EH (cell line): ENCODE results near the gene SUGT1.
"Not testable (repeated sequence)": the region's sequence is repeated elsewhere in the genome, so short reads cannot be mapped to it uniquely, and the experiment has no call there.

Experiments used
- DNase-seq: peaks from one replicate; pipeline ENCODE4 v3.0.0-alpha.2; 2015; ENCODE audit warnings: low read depth

SUGT1 gene

GRCh38 chr13:52669677-52670076 lies 17.0 kb downstream of the SUGT1 start:
- no peak for DNase-seq

- DNase-seq: no peak
Observed at GRCh38 chr13:52670726-52671125, 18.1 kb downstream of the SUGT1 start.

GRCh38 chr13:52673465-52673864 lies 20.8 kb downstream of the SUGT1 start:
- no peak for DNase-seq

- no peak for DNase-seq
Observed at GRCh38 chr13:52677823-52678222, 25.2 kb downstream of the SUGT1 start.

GRCh38 chr13:52685806-52686205 lies 33.2 kb downstream of the SUGT1 start:
- peak; percentile 6 for DNase-seq

GRCh38 chr13:52686376-52686775 lies 33.7 kb downstream of the SUGT1 start:
- DNase-seq: peak; percentile 30

GRCh38 chr13:52695856-52696255 lies 43.2 kb downstream of the SUGT1 start:
- DNase-seq: peak; percentile 25

- no peak for DNase-seq
Observed at GRCh38 chr13:52696566-52696965, 43.9 kb downstream of the SUGT1 start.

- no peak for DNase-seq
Observed at GRCh38 chr13:52701728-52702465, 49.3 kb downstream of the SUGT1 start.

- DNase-seq: no peak
Observed at GRCh38 chr13:52703482-52703881, 50.8 kb downstream of the SUGT1 start.

- DNase-seq: no peak
Observed at GRCh38 chr13:52706081-52706480, 53.4 kb downstream of the SUGT1 start.

GRCh38 chr13:52707375-52707774 lies 54.7 kb downstream of the SUGT1 start:
- DNase-seq: no peak

GRCh38 chr13:52708266-52708665 lies 55.6 kb downstream of the SUGT1 start:
- not testable (repeated sequence) for DNase-seq

- no peak for DNase-seq
Observed at GRCh38 chr13:52711286-52711685, 58.6 kb downstream of the SUGT1 start.

GRCh38 chr13:52712385-52712784 lies 59.7 kb downstream of the SUGT1 start:
- DNase-seq: no peak

- no peak for DNase-seq
Observed at GRCh38 chr13:52713894-52714293, 61.3 kb downstream of the SUGT1 start.

- DNase-seq: not testable (repeated sequence)
Observed at GRCh38 chr13:52720904-52721303, 68.3 kb downstream of the SUGT1 start.

GRCh38 chr13:52721356-52721755 lies 68.7 kb downstream of the SUGT1 start:
- not testable (repeated sequence) for DNase-seq

GRCh38 chr13:52723181-52723580 lies 70.5 kb downstream of the SUGT1 start:
- DNase-seq: no peak

- DNase-seq: no peak
Observed at GRCh38 chr13:52725302-52725701, 72.7 kb downstream of the SUGT1 start.

GRCh38 chr13:52726258-52726657 lies 73.6 kb downstream of the SUGT1 start:
- DNase-seq: no peak

GRCh38 chr13:52734075-52734623 lies 81.5 kb downstream of the SUGT1 start:
- no peak for DNase-seq

GRCh38 chr13:52736891-52737290 lies 84.3 kb downstream of the SUGT1 start:
- no peak for DNase-seq

GRCh38 chr13:52737451-52737850 lies 84.8 kb downstream of the SUGT1 start:
- DNase-seq: no peak
